Mesodermal cell (in vitro differentiated cells): ENCODE measurements around the gene SERINC2.

Experiments
- H3K27ac ChIP-seq: 2 replicates; pipeline ENCODE4 v1.7.0; 2013; ENCODE audit warnings: mild to moderate bottlenecking, low read depth, low read length, moderate library complexity; ENCODE audit not compliant: severe bottlenecking
- H3K36me3 ChIP-seq: 2 replicates; pipeline ENCODE4 v1.7.1; 2013; ENCODE audit warnings: mild to moderate bottlenecking, low read length, moderate library complexity; ENCODE audit not compliant: control insufficient read depth, insufficient read depth
- H3K4me1 ChIP-seq: one replicate; pipeline ENCODE4 v1.7.1; 2013; ENCODE audit warnings: mild to moderate bottlenecking, low read length; ENCODE audit not compliant: insufficient read depth, control insufficient read depth, poor library complexity, severe bottlenecking
- H3K4me3 ChIP-seq: 2 replicates; pipeline ENCODE4 v1.7.0; 2013; ENCODE audit warnings: low read length, control low read depth, mild to moderate bottlenecking; ENCODE audit not compliant: insufficient read depth, poor library complexity, severe bottlenecking; ENCODE audit errors: extremely low read depth
- H3K9me3 ChIP-seq: 2 replicates; pipeline ENCODE4 v1.7.1; 2013; ENCODE audit warnings: mild to moderate bottlenecking, low read length, moderate library complexity; ENCODE audit not compliant: control insufficient read depth
- WGBS, 2 experiments: methylation state at CpG; one replicate each; pipeline ENCODE4 v1.1.5; 2013; ENCODE audit warnings: missing lambda C conversion rate in 2 of 2; ENCODE audit not compliant: insufficient coverage in 2 of 2; 5-methylcytosine and 5-hydroxymethylcytosine counted together

Gene SERINC2

DNA sequence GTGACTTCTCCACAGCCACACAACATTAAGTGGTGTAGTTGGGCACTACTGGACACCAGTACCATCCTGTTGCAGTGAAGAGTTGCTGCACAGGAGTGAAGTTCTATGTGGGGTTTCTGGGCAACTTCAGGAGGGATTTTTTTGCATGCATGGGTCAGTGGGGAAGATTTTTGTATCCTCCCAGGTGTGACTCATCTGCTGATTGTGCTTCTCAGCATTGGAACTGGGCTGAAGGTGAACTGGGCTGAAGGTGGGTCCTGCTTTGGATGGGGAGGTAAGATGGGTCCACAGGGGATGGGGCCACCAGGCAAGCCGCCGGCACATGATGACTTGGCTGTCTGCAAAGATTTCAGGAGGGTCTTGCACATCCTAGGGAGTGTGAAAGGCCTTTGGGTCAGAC lies 2.6 kb downstream of the SERINC2 start:
- Histone ChIP-seq H3K9me3 (no peaks in the 10 kb centered on the region), H3K4me1 (peaks cover 9% of the 10 kb centered on the region), H3K36me3 (no peaks in the 10 kb centered on the region), H3K27ac (no peak overlapping the region), H3K4me3 (no peak overlapping the region)
- WGBS, 2 experiments = 91 to 94% methylated on average over 2 of the region's 2 CpGs

GRCh38 chr1:31416101-31416736 lies 3.2 kb downstream of the SERINC2 start:
- H3K4me3 ChIP-seq = no peak overlapping the region
- H3K27ac ChIP-seq = no peak overlapping the region
- WGBS, 2 experiments = 63 to 86% methylated on average over 2 to 4 of the region's 7 CpGs
- no peaks in the 10 kb centered on the region for H3K36me3 ChIP-seq
- H3K9me3 ChIP-seq = no peaks in the 10 kb centered on the region
- H3K4me1 ChIP-seq = peaks cover 9% of the 10 kb centered on the region

GRCh38 chr1:31417148-31417547 lies 4.1 kb downstream of the SERINC2 start:
- H3K4me3 ChIP-seq = no peak overlapping the region
- 95 to 98% methylated on average over 2 of the region's 3 CpGs for WGBS, 2 experiments
- H3K36me3 ChIP-seq = no peaks in the 10 kb centered on the region
- H3K9me3 ChIP-seq = no peaks in the 10 kb centered on the region
- H3K27ac ChIP-seq = no peak overlapping the region
- peaks cover 15% of the 10 kb centered on the region for H3K4me1 ChIP-seq

GRCh38 chr1:31418626-31419323 lies 5.8 kb downstream of the SERINC2 start:
- no peaks in the 10 kb centered on the region for H3K36me3 ChIP-seq
- no peaks in the 10 kb centered on the region for H3K9me3 ChIP-seq
- 71 to 73% methylated on average over 2 of the region's 4 CpGs for WGBS, 2 experiments
- H3K27ac ChIP-seq = no peak overlapping the region
- H3K4me3 ChIP-seq = no peak overlapping the region
- peaks cover 23% of the 10 kb centered on the region for H3K4me1 ChIP-seq

DNA sequence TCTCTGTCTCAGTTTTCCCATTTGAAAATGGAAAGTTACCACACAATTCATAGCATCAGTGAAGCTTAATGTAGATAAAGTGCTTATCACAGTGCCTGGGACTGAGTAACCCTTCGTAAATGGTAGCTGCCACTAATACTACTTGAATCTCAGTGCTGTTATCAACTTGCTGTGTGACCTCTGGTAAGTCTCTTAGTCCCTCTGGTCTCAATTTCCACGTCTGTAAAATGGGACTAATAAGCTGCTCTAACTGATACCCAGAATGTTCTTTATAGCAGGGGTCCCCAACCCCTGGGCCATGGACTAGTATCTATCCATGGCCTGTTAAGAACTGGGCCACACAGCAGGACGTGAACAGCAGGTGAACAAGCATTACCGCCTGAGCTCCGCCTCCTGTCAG lies 7.7 kb downstream of the SERINC2 start:
- H3K27ac ChIP-seq = no peak overlapping the region

GRCh38 chr1:31421371-31422040 lies 8.5 kb downstream of the SERINC2 start:
- Histone ChIP-seq H3K9me3 (no peaks in the 10 kb centered on the region), H3K4me1 (peaks cover 18% of the 10 kb centered on the region), H3K4me3 (no peak overlapping the region), H3K36me3 (peaks cover 4% of the 10 kb centered on the region), H3K27ac (no peak overlapping the region)
- WGBS, 2 experiments = 37 to 63% methylated on average over 3 to 9 of the region's 9 CpGs

More for the DNA sequence above, 7.7 kb downstream of the SERINC2 start:
- Histone ChIP-seq H3K36me3 (peaks cover 4% of the 10 kb centered on the region), H3K4me3 (no peak overlapping the region), H3K4me1 (peaks cover 18% of the 10 kb centered on the region), H3K9me3 (no peaks in the 10 kb centered on the region)
- WGBS, 2 experiments = 77 to 82% methylated on average over 5 of the region's 5 CpGs

DNA sequence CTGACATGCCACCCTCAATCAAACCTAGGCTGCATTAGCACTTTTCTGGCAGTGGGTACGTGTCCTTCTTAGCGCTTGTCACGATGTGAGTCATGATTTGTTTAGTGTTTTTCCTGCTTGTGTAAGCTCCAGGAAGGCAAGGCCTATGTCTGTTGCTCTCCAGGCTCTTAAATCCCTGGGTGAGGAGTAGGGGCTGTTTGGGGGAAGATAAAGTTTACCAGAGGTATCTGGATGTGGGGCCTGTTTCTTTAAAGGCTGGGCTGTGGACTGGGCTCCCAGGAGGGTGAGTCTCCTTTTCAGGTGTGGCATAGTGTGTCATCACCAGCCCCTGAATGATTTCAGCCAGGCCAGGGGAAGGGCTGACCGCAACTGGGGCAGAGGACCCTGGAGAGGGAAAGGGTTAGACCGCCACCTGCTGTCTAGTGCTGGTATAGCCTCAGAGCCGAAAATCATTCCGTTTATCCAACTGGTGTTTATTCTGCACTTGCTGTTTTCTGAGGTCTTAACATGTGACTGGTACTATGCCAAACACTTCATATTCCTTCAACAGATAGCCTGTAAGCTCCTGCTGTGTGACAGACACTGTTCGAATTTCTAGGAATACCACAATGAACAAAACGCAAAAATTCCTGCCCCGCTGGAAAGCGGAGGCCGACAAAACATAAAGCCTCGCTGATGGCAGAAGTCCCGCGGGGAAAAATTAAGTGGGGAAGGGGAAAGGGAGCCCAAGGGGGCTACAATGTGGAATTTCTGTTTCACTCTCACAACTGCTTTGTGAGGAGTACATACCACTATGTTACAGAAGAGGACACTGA lies 9.7 kb downstream of the SERINC2 start:
- no peak overlapping the region for H3K4me3 ChIP-seq
- peak overlapping the region; percentile 77 for H3K27ac ChIP-seq
- peaks cover 4% of the 10 kb centered on the region for H3K36me3 ChIP-seq
- WGBS, 2 experiments = 30 to 67% methylated on average over 8 to 14 of the region's 15 CpGs
- H3K4me1 ChIP-seq = peaks cover 18% of the 10 kb centered on the region
- no peaks in the 10 kb centered on the region for H3K9me3 ChIP-seq

DNA sequence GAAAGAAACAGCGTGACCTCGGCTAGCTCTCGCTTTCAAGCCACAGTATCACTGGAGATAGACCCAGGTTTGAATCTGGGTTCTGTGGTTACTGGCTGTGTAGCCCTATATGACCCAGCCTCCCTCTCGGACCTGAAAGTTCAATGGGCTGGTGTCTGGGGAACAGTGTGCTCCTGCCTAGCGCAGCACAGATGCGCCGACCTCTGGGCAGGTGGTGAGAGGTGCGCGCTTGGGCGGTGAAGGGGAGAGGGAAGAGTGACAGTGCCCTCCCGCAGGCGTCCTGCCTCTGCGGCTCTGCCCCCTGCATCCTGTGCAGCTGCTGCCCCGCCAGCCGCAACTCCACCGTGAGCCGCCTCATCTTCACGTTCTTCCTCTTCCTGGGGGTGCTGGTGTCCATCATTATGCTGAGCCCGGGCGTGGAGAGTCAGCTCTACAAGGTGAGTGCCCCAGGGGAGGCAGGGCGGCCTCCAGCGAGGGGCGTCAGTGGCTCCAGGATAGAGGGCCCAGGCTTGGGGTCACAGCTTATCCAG lies 10.5 kb downstream of the SERINC2 start:
- Histone ChIP-seq H3K4me1 (peaks cover 14% of the 10 kb centered on the region), H3K4me3 (no peak overlapping the region), H3K9me3 (no peaks in the 10 kb centered on the region), H3K27ac (no peak overlapping the region), H3K36me3 (peaks cover 4% of the 10 kb centered on the region)
- 95 to 97% methylated on average over 11 to 20 of the region's 23 CpGs for WGBS, 2 experiments

- H3K4me3 ChIP-seq = no peak overlapping the region
- H3K9me3 ChIP-seq = no peaks in the 10 kb centered on the region
- 87% methylated on average over 10 to 12 of the region's 15 CpGs for WGBS, 2 experiments
- peaks cover 4% of the 10 kb centered on the region for H3K36me3 ChIP-seq
- peaks cover 14% of the 10 kb centered on the region for H3K4me1 ChIP-seq
- no peak overlapping the region for H3K27ac ChIP-seq
These were observed 11.6 kb downstream of the SERINC2 start for GRCh38 chr1:31424568-31424967.

DNA sequence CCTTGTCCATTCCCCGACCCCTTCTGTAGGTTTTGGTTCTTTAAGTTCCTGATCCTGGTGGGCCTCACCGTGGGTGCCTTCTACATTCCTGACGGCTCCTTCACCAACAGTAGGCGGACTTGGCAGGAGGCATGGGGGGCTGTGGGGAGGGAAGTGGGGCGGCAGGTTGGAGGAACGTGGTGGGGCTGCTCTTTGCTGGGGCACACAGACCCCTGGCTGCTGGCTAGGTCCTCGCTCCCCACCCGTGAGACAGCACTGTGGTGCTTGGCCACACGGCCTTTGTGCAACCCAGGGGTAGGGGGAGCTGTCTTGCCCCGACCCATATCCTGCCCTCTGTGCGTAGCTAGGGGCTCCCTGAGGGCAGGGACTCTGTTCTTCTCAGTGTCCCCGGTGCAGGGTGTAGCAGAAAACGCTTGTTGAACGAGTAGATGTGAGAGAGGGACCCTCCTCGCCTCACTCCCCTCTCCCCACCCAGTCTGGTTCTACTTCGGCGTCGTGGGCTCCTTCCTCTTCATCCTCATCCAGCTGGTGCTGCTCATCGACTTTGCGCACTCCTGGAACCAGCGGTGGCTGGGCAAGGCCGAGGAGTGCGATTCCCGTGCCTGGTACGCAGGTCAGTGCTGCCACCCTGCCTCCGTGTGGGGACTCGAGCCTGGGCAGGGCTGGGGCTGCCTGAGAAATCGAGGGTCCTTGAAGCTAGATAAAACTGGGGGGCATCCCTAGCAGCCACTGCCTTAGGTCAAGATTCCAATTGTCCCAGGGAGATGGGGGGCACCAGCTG lies 12.5 kb downstream of the SERINC2 start:
- peaks cover 14% of the 10 kb centered on the region for H3K4me1 ChIP-seq
- H3K27ac ChIP-seq = no peak overlapping the region
- no peak overlapping the region for H3K4me3 ChIP-seq
- H3K36me3 ChIP-seq = peaks cover 4% of the 10 kb centered on the region
- H3K9me3 ChIP-seq = no peaks in the 10 kb centered on the region
- WGBS, 2 experiments = 82 to 89% methylated on average over 15 to 21 of the region's 28 CpGs
